Large intestine (tissue), 3 donors: ENCODE results near the gene AGPAT2. TPM values are rescaled to one million over a fixed set of nuclear protein-coding genes. Genes with fewer than 3 reads are reported as not detected.
A peak's percentile ranks its signal among the peaks of the same experiment; 100 is the strongest.

ENCODE experiments used
- DNase-seq, 2 donors: peaks; one replicate each; pipeline versions ENCODE4 v3.0.0 to v3.0.0-alpha.2; 2013
- H3K27ac ChIP-seq: one replicate; pipeline ENCODE4 v1.5.1; 2013; ENCODE audit warnings: low read length
- H3K27me3 ChIP-seq: 2 replicates; pipeline ENCODE4 v1.6.1; 2013; ENCODE audit warnings: low read length; ENCODE audit not compliant: control insufficient read depth, insufficient read depth
- H3K36me3 ChIP-seq: 2 replicates; pipeline ENCODE4 v1.6.1; 2013; ENCODE audit warnings: low read length; ENCODE audit not compliant: control insufficient read depth, insufficient read depth
- H3K4me1 ChIP-seq: one replicate; pipeline ENCODE4 v1.6.1; 2013; ENCODE audit warnings: low read length; ENCODE audit not compliant: control insufficient read depth, insufficient read depth
- H3K4me3 ChIP-seq: one replicate; pipeline ENCODE4 v1.5.1; 2013; ENCODE audit warnings: low read length
- H3K9me3 ChIP-seq: one replicate; pipeline ENCODE4 v1.6.1; 2013; ENCODE audit warnings: mild to moderate bottlenecking, low read depth, low read length, moderate library complexity; ENCODE audit not compliant: control insufficient read depth
- WGBS: methylation state at CpG from one replicate; pipeline ENCODE4 v1.1.5; 2013; ENCODE audit warnings: low lambda C conversion rate; ENCODE audit not compliant: insufficient coverage; 5-methylcytosine and 5-hydroxymethylcytosine counted together
- polyA plus RNA-seq: library from polyadenylated mRNA; unstranded; fragments of 120-200 nt; gene quantifications from one replicate; pipeline ENCODE4 v1.2.1, GENCODE V29; 2013

AGPAT2 gene
- polyA plus RNA-seq, 1 donor = 175 TPM

DNA sequence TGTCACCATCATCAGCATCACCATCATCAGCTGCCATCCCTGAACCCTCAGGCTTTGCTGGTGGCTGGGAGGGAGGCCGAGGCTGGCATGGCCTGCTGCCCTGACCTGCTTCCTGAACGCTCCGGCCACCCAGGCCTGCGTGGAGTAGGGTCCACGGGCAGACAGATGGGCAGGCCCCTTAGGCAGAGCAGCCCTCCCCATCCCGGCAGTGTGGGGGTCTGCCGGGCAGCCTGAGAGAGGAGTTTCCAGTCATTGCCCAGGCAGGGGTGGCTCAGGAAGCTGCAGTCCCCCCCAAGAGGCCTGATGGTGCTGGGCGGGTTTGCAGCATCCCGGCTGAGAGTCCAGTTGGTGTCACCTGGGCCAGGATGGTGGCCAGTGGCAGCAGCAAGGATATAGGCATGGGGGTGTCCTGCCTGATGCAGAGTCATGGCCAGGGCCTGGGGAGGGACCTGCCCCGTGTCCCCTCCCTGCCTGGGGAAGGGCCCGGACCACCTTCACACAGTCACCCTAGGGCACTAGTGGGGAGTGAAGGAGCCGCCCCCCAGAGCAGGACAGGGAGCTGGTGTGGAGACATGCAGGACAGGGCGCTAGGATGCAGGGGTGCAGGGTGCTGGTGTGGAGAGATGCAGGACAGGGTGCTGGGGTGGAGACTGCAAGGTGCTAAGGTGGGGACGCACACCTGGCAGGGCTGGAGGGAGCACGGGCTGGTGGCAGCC is 32.3 kb downstream of the AGPAT2 start:
- DNase-seq = no peak
- no peak overlapping the region for H3K4me3 ChIP-seq
- WGBS = no CpG with 5 or more reads among the region's 15 CpGs
- no peaks in the 10 kb centered on the region for H3K36me3 ChIP-seq
- no peak overlapping the region for H3K27ac ChIP-seq
- peaks cover 4% of the 10 kb centered on the region for H3K4me1 ChIP-seq
- peaks cover 26% of the 10 kb centered on the region for H3K27me3 ChIP-seq
- H3K9me3 ChIP-seq = peaks cover 3% of the 10 kb centered on the region

DNA sequence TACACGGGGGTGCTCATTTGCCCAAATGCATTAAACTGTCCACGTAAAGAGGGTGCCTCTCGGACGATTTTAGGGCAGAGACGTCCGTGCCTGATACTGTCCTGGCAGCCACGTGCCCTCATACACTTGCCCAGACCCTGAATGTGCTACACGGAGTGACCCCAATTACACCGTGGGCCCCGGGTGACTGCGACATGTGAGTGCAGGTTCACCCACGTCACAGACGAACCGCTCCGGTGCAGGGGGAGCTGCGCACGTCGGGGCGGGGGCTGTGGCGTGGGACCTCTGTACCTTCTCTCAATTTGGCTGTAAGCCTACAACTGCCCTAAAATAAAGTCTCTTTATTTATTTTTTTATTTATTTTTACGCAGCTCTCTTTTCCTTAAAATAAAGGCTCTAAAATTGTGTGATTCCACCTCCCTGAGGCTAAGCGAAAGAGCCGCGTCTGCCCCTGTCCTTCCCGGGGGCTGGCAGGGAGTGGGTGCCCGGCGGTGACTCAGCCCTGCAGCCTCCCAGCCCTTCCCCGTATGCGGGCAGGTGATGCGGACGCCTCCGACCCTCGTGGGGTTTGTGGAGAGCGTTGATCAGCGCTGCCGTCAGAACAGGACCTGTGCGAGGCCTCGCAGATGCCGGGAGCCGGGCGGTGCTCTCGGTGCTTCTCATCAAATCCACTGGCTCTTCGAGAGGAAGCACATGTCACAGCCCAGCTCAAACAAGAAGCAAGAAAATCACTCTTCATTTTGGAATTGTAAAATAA is 33.8 kb downstream of the AGPAT2 start:
- Histone ChIP-seq H3K4me3 (no peak overlapping the region), H3K27ac (no peak overlapping the region), H3K4me1 (peaks cover 4% of the 10 kb centered on the region), H3K36me3 (no peaks in the 10 kb centered on the region), H3K9me3 (peaks cover 3% of the 10 kb centered on the region), H3K27me3 (peaks cover 15% of the 10 kb centered on the region)
- no peak for DNase-seq
- no CpG with 5 or more reads among the region's 43 CpGs for WGBS

DNA sequence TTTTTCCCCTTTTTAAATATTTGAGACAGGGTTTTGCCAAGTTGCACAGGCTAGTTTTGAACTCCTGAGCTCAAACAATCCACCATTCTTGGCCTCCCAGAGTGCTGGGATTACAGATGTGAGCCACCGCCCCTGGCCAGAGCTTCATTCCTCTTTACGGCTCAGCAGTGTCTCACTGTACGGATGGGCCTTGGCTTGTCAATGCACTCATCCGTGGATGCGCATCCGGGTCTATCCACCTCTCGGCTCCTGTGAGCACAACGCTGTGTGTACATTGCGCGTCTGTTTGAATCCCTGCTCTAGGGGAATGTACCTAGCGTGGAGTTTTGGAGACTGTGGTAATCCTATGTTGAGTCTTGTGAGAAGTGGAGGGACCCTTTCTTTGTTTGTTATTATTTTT is 35.4 kb downstream of the AGPAT2 start:
- H3K27me3 ChIP-seq = peaks cover 4% of the 10 kb centered on the region
- H3K9me3 ChIP-seq = no peaks in the 10 kb centered on the region
- WGBS = no CpG with 5 or more reads among the region's 11 CpGs
- no peaks in the 10 kb centered on the region for H3K4me1 ChIP-seq
- H3K4me3 ChIP-seq = no peak overlapping the region
- DNase-seq = no peak
- no peak overlapping the region for H3K27ac ChIP-seq
- no peaks in the 10 kb centered on the region for H3K36me3 ChIP-seq

DNA sequence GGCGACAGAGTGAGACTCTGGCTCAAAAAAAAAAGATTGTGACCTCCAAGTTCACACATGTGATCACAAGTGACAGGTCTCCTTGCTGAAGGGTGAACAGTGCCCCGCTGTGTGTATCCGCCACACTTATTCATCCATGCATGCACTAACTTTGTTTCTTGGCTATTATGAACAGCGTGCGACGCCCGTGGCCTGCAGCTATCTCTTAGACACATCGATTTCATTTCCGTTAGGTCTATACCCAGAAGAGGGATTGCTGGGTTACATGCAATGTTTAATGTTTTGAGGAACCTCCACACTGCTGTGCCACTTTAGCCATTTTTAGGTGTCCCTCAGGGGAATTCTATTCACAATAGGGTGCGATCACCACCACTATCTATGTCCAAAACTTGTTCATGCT is 36.6 kb downstream of the AGPAT2 start:
- no CpG with 5 or more reads among the region's 10 CpGs for WGBS
- DNase-seq = no peak
- Histone ChIP-seq H3K36me3 (no peaks in the 10 kb centered on the region), H3K9me3 (no peaks in the 10 kb centered on the region), H3K4me1 (peaks cover 11% of the 10 kb centered on the region), H3K27ac (no peak overlapping the region), H3K27me3 (peaks cover 5% of the 10 kb centered on the region), H3K4me3 (no peak overlapping the region)

DNA sequence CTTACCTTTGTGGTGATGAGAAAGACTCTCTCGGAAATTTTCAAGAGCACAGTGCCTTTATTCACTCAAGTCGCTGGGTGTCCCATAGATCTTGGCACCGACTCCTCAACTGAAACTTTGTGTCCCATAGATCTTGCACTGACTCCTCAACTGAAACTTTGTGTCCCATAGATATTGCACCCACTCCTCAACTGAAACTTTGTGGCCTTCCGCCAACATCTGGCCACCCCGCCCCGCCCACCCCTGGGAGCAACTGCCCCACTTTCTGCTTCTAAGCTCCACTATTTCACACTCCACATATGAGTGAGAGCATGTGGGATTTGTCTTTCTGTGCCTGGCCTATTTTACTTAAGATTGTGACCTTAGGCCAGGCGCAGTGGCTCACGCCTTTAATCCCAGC is 37.2 kb downstream of the AGPAT2 start:
- H3K27me3 ChIP-seq = peaks cover 4% of the 10 kb centered on the region

DNA sequence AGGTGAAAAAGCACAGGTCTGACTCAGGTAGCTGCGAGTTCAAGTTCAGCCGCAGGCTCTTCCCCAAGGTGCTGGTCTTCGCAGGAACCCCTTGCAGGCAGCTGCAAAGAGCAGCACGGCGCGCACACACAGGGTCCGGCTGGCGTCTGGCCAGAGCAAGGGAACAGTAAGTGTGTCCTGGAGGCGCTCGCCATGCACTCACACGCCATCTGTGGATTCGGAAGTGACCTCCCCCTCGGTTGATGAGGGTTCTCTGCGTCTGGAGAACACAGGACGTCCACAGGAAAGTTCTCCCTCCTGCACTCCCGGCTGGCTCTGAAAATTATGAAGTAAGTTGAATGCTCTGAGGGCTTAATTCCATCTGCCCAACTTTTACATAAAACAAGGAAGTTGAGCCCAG is 38.5 kb downstream of the AGPAT2 start:
- Histone ChIP-seq H3K9me3 (peaks cover 6% of the 10 kb centered on the region), H3K27ac (no peak overlapping the region), H3K27me3 (peaks cover 10% of the 10 kb centered on the region), H3K4me3 (no peak overlapping the region), H3K4me1 (peaks cover 27% of the 10 kb centered on the region), H3K36me3 (no peaks in the 10 kb centered on the region)
- WGBS = no CpG with 5 or more reads among the region's 16 CpGs
- DNase-seq = no peak

More for the DNA sequence above, 37.2 kb downstream of the AGPAT2 start:
- peaks cover 15% of the 10 kb centered on the region for H3K4me1 ChIP-seq
- no CpG with 5 or more reads among the region's 8 CpGs for WGBS
- no peaks in the 10 kb centered on the region for H3K9me3 ChIP-seq
- no peaks in the 10 kb centered on the region for H3K36me3 ChIP-seq
- H3K27ac ChIP-seq = no peak overlapping the region
- DNase-seq = no peak
- no peak overlapping the region for H3K4me3 ChIP-seq

DNA sequence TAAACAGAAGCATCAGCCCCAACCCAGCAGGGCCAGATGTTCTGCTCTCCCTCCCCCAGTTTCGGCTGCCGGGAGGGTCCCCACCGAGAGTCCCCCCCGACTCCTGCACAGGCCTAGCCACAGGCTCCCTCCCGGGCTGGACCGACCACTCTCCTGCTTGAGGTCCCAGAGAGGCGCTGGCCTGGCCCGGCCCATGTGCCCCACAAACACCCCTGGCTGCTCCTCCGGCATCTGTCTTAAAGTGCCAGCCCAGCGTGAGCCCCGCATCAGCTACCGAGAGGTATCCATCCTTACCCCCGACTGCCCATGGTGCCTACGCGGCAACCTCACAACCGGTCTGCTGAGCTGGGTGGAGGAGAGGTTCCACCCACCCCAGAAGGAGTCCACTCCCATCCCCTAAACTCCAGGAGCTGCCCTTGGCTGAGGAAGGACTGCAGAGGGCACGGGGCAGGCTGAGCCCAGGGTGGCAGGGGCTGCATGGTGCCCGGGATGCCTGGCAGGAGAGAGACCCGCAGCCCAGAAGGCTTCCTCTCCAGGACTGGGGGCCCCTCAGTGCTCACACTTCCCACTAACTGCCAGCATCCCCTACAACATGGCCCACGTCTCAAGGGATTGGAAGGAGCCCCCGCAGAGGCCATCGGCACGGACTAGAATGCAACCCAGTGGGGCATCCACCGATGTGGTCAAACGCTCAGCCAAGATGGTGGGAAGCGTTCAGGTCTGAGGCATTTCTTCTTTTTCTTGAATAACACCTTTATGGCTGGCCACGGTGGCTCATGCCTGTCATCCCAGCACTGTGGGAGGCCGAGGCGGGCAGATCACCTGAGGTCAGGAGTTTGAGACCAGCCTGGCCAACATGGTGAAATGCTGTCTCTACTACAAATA is 40.2 kb downstream of the AGPAT2 start:
- DNase-seq = no peak
- Histone ChIP-seq H3K4me1 (peaks cover 27% of the 10 kb centered on the region), H3K4me3 (no peak overlapping the region)

DNA sequence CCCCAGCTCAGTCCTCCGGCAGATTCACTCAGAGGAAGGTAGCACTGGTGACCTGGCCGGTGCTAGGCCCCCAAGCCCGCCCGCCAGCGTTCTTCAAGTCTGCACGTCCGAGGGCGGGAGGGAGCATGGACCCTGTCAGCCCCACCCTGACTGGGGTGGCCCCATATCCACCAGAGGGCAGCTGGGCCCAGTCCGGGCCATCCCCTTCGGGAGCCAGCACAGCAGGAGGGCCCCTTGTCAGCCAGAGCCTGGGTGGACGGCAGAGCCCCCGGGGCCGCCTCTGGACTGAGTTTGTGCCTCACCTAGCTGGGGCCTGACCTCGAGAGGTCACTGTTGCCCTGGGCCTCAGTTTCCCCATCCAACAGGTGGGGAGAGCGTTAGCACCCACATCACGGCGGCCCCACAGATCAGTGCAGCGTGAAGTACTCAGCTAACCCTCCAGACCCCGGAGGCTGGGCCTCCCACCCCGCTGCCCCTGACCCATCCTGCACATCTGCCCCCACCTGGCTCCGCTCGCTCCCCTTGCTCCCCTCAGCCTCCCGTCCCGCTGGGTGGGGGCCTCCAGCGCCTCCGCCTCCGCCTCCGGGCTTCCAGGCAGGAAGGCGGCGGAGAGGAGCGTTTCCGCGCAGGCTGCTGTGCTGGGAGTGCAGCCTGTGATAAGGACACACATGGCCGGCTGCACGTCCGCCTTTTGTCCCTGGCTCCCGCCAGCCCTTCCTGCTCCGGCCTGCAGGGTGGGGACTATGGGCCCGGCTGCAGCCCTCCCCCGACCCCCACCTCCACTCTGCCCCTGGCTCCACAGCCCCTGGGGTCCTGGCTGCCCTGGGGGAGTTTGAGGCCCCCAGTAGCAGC is 41.1 kb downstream of the AGPAT2 start:
- H3K27me3 ChIP-seq = peaks cover 25% of the 10 kb centered on the region

More for the DNA sequence above, 40.2 kb downstream of the AGPAT2 start:
- Histone ChIP-seq H3K27me3 (peaks cover 22% of the 10 kb centered on the region), H3K9me3 (peaks cover 6% of the 10 kb centered on the region), H3K36me3 (no peaks in the 10 kb centered on the region), H3K27ac (no peak overlapping the region)
- WGBS = 100% methylated on average over 3 of the region's 29 CpGs

DNA sequence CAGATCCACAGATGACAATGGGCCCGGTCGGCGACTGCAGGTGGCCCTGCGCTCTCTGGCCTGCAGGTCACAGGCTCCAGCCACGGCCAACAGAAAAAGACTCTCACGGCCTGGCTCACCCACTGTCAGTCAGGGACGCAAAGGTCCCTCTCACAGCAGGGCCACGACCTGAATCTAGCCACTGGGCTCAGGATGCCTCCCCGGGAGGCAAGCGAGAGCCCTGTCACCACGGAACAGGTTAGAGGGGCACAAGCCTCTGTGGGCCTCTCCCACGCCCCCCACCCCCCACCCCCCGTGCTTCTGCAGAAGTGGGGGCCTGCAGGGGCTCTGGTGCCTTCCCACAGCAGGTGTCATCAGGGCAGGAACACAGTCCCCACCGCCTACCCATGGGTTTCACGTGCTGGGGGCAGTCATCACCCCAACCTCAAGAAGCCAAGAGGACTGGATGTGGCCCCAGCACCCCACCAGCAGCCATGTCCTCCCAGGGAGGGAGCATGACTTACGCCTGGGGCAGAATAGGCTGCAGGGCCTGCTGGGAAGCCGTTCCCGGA is 41.8 kb downstream of the AGPAT2 start:
- no peaks in the 10 kb centered on the region for H3K36me3 ChIP-seq
- H3K4me1 ChIP-seq = peaks cover 27% of the 10 kb centered on the region
- peaks cover 6% of the 10 kb centered on the region for H3K9me3 ChIP-seq
- no CpG with 5 or more reads among the region's 18 CpGs for WGBS
- DNase-seq = no peak
- no peak overlapping the region for H3K27ac ChIP-seq
- no peak overlapping the region for H3K4me3 ChIP-seq
- H3K27me3 ChIP-seq = peaks cover 32% of the 10 kb centered on the region

More for the DNA sequence above, 41.1 kb downstream of the AGPAT2 start:
- WGBS = no CpG with 5 or more reads among the region's 40 CpGs
- Histone ChIP-seq H3K27ac (no peak overlapping the region), H3K4me1 (peaks cover 27% of the 10 kb centered on the region), H3K9me3 (peaks cover 6% of the 10 kb centered on the region), H3K36me3 (no peaks in the 10 kb centered on the region), H3K4me3 (no peak overlapping the region)
- peak; percentile 61 to 73 for DNase-seq
